Activated CD8-positive, alpha-beta T cell treated with anti-CD3 and anti-CD28 coated beads, Interleukin-2, amount 10 ng/mL, durations not matched to agents 7 days and 5 days (primary cell): Measurements from ENCODE around the gene KIAA0513. TPM values are rescaled to one million over a fixed set of nuclear protein-coding genes. Genes with fewer than 3 reads are reported as not detected.

ENCODE experiments used
- ATAC-seq: fragments of 150-1000 bp; cut with Tn5 transposase; one replicate; pipeline ENCODE4 v1.10.0; 2021; ENCODE audit warnings: moderate library complexity
- CTCF ChIA-PET: fragments of 350-600 bp; sonication (Branson Sonifier 250); formaldehyde crosslinking; loops from one replicate; lab custom pipeline; 2021; ENCODE audit warnings: antibody characterized with exemption; lab: Charles Lee
- POLR2A ChIA-PET: fragments of 350-600 bp; sonication (Branson Sonifier 250); formaldehyde crosslinking; loops from one replicate; lab custom pipeline; 2021; ENCODE audit warnings: antibody characterized with exemption; lab: Charles Lee
- DNase-seq: peaks from one replicate; pipeline ENCODE4 v3.0.0-alpha.2; 2020
- H3K27ac Mint-ChIP-seq: one replicate; pipeline ENCODE4 v1.8.0; 2021; ENCODE audit warnings: mild to moderate bottlenecking, mixed read lengths
- H3K27me3 Mint-ChIP-seq: one replicate; pipeline ENCODE4 v1.8.0; 2021; ENCODE audit warnings: low read depth, mixed read lengths
- H3K36me3 Mint-ChIP-seq: one replicate; pipeline ENCODE4 v1.8.0; 2021; ENCODE audit warnings: low read depth, mixed read lengths
- H3K4me1 Mint-ChIP-seq: one replicate; pipeline ENCODE4 v1.8.0; 2021; ENCODE audit warnings: low read depth, mixed read lengths
- H3K4me3 Mint-ChIP-seq: one replicate; pipeline ENCODE4 v1.8.0; 2021; ENCODE audit warnings: mild to moderate bottlenecking, mixed read lengths
- H3K9me3 Mint-ChIP-seq: one replicate; pipeline ENCODE4 v1.8.0; 2022; ENCODE audit warnings: mixed read lengths; ENCODE audit not compliant: insufficient read depth
- total RNA-seq, 2 experiments: library from RNA; stranded (reverse); gene quantifications; one replicate each; pipeline ENCODE4 v1.2.3, GENCODE V29; 2021

The KIAA0513 gene, protein sequence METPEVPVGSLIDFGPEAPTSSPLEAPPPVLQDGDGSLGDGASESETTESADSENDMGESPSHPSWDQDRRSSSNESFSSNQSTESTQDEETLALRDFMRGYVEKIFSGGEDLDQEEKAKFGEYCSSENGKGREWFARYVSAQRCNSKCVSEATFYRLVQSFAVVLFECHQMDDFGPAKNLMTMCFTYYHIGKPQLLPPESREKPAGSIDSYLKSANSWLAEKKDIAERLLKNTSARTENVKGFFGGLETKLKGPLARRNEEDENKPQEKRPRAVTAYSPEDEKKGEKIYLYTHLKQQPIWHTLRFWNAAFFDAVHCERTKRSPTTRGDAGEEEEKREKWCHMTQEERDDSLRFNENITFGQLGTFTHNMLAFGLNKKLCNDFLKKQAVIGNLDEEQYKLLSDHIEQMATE
- 1 to 10 TPM; 8.1 to 9.1 TPM for total RNA-seq

DNA sequence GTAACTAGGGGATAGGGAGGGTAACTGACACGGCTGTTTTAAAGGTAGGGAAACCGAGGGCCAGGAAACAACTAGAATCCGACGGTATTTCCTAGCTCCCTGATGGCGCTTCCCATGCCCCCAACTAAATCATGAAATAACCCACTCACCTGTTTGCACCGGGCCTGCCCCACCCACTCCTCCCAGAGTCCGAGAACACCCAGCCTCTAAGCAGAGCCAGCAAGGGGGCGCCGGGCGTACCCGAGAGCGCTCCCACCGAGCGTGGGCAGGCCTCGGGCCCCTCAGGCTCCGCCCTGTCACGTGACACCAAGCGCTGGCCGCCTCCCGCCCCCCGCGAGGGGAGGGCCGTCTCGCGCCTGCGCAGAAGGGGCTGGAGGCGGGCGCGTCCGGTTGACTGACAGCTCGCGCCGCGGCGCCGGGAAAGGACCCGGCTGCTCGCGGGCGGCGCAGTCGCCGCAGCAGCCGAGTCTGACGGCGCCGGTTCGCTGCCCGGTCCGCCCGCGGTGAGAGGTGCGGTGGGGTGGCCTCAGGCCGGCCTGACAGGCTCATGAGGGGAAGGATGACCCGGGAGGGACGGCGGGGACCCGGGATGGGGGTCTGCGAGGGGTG, at the start of gene KIAA0513:
Gene KIAA0513, plus strand, starts transcription at position 447 of the 609 bp plus-strand sequence. CDS start 39,277 bp downstream, outside the sequence.
- Mint-ChIP-seq H3K36me3 (no peaks in the 10 kb centered on the region), H3K4me3 (peak within 1 kb of the TSS; percentile 87), H3K27me3 (no peaks in the 10 kb centered on the region), H3K27ac (peak within 1 kb of the TSS; percentile 86), H3K4me1 (peaks cover 41% of the 10 kb centered on the region), H3K9me3 (no peaks in the 10 kb centered on the region)
- ChIA-PET CTCF (interaction anchor here (1.0 to 3.0 kb wide), 12 partner anchors 12 to 64 kb away, joined by 4 to 26 read pairs (median 6); partner anchors contain the start of gene ZDHHC7), POLR2A (interaction anchor here (0.6 to 2.7 kb wide), 6 partner anchors 12 to 130 kb away, joined by 3 to 21 read pairs (median 4); partner anchors contain the start of gene ZDHHC7)
- ATAC-seq: peak; percentile 81
- peak; percentile 95 for DNase-seq

DNA sequence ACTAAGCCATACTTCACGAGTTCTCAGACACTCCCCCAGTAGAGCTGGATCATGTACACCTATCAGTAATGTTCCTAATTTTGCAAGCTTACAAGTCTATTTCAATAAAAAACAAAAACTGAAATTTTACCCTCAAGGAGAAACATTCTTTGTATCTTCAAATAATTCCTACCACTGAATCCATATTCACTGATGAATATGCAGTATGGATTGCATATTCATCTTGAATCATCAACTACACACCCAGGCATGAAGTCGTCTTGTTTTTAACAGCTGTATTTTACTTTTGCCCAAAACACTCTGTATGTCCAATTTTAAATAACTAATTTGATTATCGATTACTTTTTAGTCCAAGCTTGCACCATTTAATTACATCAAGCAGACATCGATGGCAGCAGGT, 48.1 kb upstream of the KIAA0513 start:
- H3K27ac Mint-ChIP-seq: no peak overlapping the region
- no peaks in the 10 kb centered on the region for H3K9me3 Mint-ChIP-seq
- no peaks in the 10 kb centered on the region for H3K27me3 Mint-ChIP-seq
- no peak overlapping the region for H3K4me3 Mint-ChIP-seq
- DNase-seq: no peak
- ChIA-PET POLR2A (no interaction called here), CTCF (interaction anchor here (1.0 to 2.0 kb wide), 4 partner anchors 9 to 241 kb away, joined by 4 to 6 read pairs (median 5); no protein-coding TSS in a partner anchor)
- H3K4me1 Mint-ChIP-seq: no peaks in the 10 kb centered on the region
- H3K36me3 Mint-ChIP-seq: peaks cover 30% of the 10 kb centered on the region
- no peak for ATAC-seq

DNA sequence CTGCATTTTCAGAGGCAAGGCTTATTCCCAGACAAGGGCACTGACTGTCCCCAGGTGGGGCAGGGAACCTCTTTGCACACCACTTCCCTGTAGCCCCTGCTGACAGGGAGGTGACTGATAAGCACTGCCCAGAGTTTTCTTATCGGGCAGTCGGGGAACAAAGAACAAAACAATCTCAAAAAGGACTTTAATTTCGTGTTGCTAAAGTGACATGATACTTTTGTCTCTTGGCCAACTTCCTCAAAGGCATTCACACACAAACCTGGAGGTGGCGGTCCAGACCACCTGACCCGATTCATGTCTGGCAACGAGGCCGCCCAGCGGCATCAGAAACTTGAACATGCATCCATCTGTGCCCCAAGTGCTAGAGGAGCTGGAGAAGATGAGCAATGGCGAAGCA, 45.2 kb upstream of the KIAA0513 start:
- ATAC-seq: no peak
- DNase-seq: no peak
- Mint-ChIP-seq H3K27me3 (no peaks in the 10 kb centered on the region), H3K4me3 (no peak overlapping the region), H3K9me3 (no peaks in the 10 kb centered on the region), H3K36me3 (peaks cover 32% of the 10 kb centered on the region), H3K27ac (no peak overlapping the region), H3K4me1 (no peaks in the 10 kb centered on the region)
- POLR2A ChIA-PET: no interaction called here
- CTCF ChIA-PET: interaction anchor here (1.5 to 1.7 kb wide), 2 partner anchors 12 to 104 kb away, joined by 6 to 8 read pairs; no protein-coding TSS in a partner anchor

DNA sequence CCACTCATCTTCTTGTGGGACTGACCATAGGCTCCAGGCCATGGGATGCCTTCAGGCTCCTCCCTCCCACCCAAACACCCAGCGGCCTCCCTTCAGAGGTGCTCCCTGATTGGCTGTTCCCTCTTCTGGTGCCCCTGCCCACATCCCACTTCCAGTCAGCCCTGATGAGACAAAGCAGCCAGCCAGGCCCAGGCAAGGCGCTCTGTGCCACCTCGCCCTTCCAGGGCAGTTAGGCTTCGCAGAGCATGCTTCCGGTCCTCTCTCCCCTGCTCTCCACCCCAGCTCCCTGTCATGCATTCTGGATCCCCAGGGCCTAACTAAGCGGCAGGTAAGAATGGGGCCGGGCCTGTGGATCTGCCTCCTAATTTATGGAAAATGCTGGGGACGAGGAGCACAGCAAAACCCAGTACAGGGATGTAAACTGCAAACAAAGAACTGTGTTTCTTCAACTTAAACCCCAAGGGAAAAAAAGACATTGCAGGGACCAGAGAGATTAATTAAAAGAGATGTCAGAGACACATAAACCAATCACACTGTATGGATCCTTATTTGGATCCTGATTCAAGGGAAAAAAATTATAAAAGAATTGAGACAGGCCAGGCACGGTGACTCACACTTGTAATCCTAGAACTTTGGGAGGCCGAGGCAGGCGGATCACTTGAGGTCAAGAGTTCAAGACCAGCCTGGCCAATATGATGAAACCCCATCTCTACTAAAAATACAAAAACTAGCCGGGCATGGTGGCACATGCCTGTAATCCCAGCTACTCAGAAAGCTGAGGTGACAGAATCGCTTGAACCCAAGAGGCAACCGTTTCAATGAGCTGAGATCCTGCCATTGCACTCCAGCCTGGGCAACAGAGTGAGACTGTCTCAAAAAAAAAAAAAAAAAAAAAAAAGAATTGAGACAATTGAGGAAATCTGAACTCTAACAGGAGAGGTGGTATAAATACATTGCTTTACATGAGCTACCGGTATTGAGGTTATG, 42.2 kb upstream of the KIAA0513 start:
- no peak overlapping the region for H3K4me3 Mint-ChIP-seq
- CTCF ChIA-PET: no interaction called here

DNA sequence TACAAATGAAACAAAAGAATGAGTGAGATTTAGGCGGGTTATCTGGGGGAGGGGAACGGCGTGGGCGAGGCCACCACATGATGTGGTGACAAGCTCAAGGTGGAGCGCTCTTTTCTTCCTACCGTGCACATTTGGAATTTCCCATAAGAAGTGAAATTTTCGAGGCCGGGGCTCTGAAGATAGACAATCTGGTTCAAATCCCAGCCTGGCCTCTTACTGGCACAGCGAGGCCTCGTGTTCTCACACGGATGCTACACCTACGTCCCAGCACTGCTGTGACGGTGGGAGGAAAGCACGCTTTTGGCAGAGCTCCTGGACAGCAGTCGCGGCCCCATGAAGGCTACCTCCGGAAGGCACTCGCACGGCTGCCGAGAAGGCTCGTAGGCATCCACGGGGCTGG, 41.5 kb upstream of the KIAA0513 start:
- ATAC-seq (no peak), DNase-seq (no peak)
- Mint-ChIP-seq H3K4me1 (no peaks in the 10 kb centered on the region), H3K27ac (no peak overlapping the region), H3K36me3 (peaks cover 41% of the 10 kb centered on the region), H3K4me3 (no peak overlapping the region), H3K9me3 (no peaks in the 10 kb centered on the region), H3K27me3 (no peaks in the 10 kb centered on the region)
- ChIA-PET POLR2A (no interaction called here), CTCF (no interaction called here)

More for the DNA sequence above, 42.2 kb upstream of the KIAA0513 start:
- H3K36me3 Mint-ChIP-seq: peaks cover 42% of the 10 kb centered on the region
- no peaks in the 10 kb centered on the region for H3K27me3 Mint-ChIP-seq
- ATAC-seq (no peak), DNase-seq (no peak)
- H3K4me1 Mint-ChIP-seq: no peaks in the 10 kb centered on the region
- peak overlapping the region; percentile 49 for H3K27ac Mint-ChIP-seq
- H3K9me3 Mint-ChIP-seq: no peaks in the 10 kb centered on the region
- POLR2A ChIA-PET: no interaction called here

DNA sequence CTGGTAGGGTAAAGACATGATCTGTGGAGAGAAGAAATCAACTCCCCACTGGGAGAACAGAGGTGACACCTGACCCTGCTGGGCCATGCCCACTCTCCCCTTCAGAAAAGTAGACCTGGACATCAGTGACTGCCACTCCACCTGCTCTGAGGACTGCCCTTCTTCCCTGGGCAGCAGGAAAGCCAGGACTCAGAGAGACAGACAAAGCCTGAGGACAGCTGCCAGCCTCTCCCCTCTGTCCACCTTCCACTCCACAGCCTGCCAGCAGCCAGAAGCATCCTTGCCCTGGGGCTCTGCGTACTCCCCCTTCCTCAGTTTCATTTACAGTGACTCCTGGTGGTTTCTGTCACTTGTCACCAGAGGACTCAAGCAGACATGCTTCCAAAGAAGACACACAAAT, 40.7 kb upstream of the KIAA0513 start:
- ChIA-PET POLR2A (no interaction called here), CTCF (no interaction called here)
- DNase-seq (no peak), ATAC-seq (no peak)
- Mint-ChIP-seq H3K27ac (no peak overlapping the region), H3K27me3 (no peaks in the 10 kb centered on the region), H3K4me1 (no peaks in the 10 kb centered on the region), H3K9me3 (no peaks in the 10 kb centered on the region), H3K4me3 (no peak overlapping the region), H3K36me3 (peaks cover 34% of the 10 kb centered on the region)

DNA sequence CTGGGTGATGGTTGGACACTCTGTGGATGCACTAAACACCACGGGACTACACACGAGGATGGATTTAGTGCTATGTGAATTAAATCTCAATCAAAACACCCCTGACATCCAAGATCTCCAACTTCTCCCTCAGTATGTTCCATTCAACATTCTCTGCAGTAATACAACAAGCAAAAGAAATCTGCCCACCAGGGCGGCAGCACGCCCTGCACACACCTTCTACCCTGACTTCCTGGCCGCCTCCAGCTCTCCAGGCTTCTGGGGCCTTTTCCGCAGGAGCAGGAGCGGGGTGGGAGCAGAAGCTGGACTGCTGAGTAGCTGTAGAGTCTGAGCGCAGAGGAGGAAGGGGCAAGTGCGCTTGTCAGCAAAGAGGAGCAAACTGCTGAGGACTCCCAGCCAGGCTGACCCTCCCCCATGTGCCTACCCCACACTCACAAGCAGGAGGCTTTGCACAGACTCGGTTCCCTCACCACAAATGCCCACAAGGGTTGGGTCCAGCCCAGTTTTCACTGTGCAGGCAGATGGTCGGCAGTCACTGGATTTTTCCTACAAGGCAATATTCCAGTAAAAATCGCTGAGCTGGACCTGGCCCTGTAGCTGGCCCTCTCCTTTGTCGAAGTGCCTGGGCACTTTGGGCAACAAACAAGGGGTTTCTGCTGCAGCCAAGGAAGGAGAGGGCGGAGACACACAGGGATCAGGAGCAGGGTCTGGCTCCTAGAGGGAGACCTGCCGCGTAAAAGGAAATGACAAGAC, 39.1 kb upstream of the KIAA0513 start:
- H3K27ac Mint-ChIP-seq: no peak overlapping the region
- no peak overlapping the region for H3K4me3 Mint-ChIP-seq
- peaks cover 37% of the 10 kb centered on the region for H3K36me3 Mint-ChIP-seq
- POLR2A ChIA-PET: no interaction called here
- DNase-seq (no peak), ATAC-seq (no peak)
- no peaks in the 10 kb centered on the region for H3K9me3 Mint-ChIP-seq
- no peaks in the 10 kb centered on the region for H3K4me1 Mint-ChIP-seq
- CTCF ChIA-PET: interaction anchor here (1.5 kb wide), 1 partner anchor 18 kb away, joined by 5 read pairs; no protein-coding TSS in a partner anchor
- H3K27me3 Mint-ChIP-seq: no peaks in the 10 kb centered on the region

DNA sequence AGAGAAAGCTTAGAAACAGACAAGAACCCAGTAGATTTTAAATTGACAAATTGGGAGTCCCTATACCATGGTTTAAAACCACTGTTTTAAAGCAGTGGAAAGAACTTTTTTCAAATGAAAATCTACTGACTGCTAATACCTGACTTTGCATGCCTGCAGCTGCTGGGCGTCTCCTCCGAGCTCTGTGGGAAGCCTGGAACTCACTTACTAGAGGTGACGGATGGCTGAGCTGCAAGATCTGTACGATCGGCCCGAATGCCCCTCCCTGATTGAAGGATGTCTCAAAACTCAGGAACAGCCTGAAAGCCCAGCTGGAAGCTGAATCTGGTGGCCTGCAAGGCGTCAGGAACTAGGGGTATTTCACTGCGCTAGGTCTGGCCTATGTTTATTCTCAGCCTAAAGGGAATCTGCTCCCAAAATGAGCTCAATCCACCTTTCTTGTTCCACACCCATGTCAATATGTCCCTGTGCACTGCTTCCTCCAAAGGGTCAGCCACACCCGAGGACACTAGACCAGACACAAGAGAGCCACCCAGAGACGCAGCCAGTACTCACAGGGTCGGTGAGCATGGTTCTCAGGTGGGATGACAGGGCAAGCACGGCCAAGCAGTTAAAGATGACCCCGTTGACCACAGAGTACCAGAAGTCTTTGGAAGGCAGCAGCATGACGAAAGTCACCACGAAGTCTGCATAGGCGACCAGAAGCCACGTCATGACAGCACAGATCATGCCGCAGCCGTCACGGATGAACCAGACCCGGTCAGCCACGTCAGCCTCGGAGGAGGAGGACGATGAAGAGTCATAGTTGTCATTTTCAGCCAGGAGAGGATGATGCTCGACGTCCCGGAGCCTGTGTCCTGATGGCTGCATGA, 37.6 kb upstream of the KIAA0513 start:
- DNase-seq (no peak), ATAC-seq (no peak)
- no peak overlapping the region for H3K4me3 Mint-ChIP-seq
- peaks cover 3% of the 10 kb centered on the region for H3K4me1 Mint-ChIP-seq
- H3K9me3 Mint-ChIP-seq: no peaks in the 10 kb centered on the region
- H3K36me3 Mint-ChIP-seq: peaks cover 42% of the 10 kb centered on the region
- no peaks in the 10 kb centered on the region for H3K27me3 Mint-ChIP-seq
- CTCF ChIA-PET: interaction anchor here (1.5 kb wide), 2 partner anchors 19 kb away, joined by 5 to 7 read pairs; no protein-coding TSS in a partner anchor
- H3K27ac Mint-ChIP-seq: no peak overlapping the region
- POLR2A ChIA-PET: no interaction called here

DNA sequence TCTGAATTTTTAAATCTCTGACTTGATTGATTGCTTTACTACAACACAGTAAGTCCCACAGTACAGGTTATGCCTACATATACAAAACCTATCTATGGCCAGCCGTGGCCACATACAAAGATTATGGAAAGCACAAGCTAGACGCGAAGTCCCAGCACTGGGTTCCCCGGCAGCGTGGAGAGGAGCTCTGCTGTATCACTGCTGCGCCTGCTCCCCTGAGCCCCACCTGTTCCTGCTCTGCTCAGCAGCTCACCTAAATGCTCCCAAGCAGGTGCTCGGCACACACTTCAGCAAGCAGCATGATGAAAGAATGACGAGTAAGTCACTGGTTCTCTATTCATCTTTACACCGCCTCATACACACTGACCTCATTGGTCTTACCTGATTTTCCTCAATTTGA, 36.8 kb upstream of the KIAA0513 start:
- Mint-ChIP-seq H3K4me3 (no peak overlapping the region), H3K36me3 (peaks cover 41% of the 10 kb centered on the region), H3K4me1 (peaks cover 5% of the 10 kb centered on the region), H3K9me3 (no peaks in the 10 kb centered on the region), H3K27ac (no peak overlapping the region), H3K27me3 (no peaks in the 10 kb centered on the region)
- no peak for DNase-seq
- CTCF ChIA-PET: interaction anchor here (1.5 kb wide), 1 partner anchor 20 kb away, joined by 7 read pairs; no protein-coding TSS in a partner anchor
- ATAC-seq: no peak
- POLR2A ChIA-PET: no interaction called here

DNA sequence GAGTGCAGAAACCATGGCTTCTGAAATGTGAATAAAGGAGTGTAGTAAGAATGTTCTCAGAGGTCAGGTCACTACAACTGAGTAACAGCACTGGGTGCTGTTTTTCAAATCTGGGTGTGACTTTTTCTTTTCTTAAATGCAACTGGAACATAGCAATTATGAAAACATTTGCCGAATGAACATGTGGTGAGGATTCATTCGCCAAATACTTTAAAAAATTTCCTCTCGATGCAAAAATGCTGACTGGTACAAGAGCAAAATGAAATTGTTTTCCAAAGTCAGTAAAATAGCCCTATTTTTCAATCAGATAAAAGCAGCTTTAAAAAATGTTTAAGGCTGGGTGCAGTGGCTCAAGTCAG, 34.9 kb upstream of the KIAA0513 start:
- Mint-ChIP-seq H3K9me3 (no peaks in the 10 kb centered on the region), H3K36me3 (peaks cover 33% of the 10 kb centered on the region), H3K27me3 (no peaks in the 10 kb centered on the region), H3K4me1 (peaks cover 5% of the 10 kb centered on the region), H3K4me3 (no peak overlapping the region), H3K27ac (no peak overlapping the region)
- DNase-seq (no peak), ATAC-seq (no peak)
- POLR2A ChIA-PET: no interaction called here
- CTCF ChIA-PET: interaction anchor here (1.2 kb wide), 1 partner anchor 22 kb away, joined by 3 read pairs; no protein-coding TSS in a partner anchor
